Measurements from ENCODE around the gene SMC5.

DNA sequence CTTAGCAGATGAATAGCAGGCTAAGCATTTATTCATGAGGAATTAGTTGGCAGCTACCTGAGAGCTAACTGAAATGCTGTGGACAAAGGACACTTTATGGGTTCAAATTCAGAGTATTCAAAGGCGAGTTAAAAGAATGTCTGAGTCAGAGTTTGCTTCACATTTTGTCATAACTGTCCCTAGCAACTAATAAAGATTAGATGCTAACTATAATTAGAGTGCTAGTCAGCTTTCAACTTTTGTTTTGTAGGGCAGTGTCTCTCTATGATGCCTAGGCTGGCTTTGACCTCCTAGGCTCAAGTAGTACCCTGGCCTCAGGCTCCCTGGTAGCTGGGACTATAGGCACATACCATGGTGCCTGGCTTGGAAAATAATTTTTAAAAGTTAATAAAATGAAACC, 4.6 kb downstream of the SMC5 start:
- TF ChIP-seq, protein P1, sequence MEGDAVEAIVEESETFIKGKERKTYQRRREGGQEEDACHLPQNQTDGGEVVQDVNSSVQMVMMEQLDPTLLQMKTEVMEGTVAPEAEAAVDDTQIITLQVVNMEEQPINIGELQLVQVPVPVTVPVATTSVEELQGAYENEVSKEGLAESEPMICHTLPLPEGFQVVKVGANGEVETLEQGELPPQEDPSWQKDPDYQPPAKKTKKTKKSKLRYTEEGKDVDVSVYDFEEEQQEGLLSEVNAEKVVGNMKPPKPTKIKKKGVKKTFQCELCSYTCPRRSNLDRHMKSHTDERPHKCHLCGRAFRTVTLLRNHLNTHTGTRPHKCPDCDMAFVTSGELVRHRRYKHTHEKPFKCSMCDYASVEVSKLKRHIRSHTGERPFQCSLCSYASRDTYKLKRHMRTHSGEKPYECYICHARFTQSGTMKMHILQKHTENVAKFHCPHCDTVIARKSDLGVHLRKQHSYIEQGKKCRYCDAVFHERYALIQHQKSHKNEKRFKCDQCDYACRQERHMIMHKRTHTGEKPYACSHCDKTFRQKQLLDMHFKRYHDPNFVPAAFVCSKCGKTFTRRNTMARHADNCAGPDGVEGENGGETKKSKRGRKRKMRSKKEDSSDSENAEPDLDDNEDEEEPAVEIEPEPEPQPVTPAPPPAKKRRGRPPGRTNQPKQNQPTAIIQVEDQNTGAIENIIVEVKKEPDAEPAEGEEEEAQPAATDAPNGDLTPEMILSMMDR (IDR thresholded peaks at IDR 0.05): no peak
- TF ChIP-seq EP300 (IDR thresholded peaks at IDR 0.05; ENCODE audit: low read depth) (no peak), POLR2A (IDR thresholded peaks at IDR 0.05) (no peak), POLR2AphosphoS5 (IDR thresholded peaks at IDR 0.05) (no peak)

Measured in transverse colon (tissue), 4 donors.